Activated CD4-positive, alpha-beta T cell treated with anti-CD3 and anti-CD28 coated beads, Interleukin-2, amount 50 U/mL, for 1 hour (primary cell): ENCODE results near the gene RIN1.
"Not testable (repeated sequence)": the region's sequence is repeated elsewhere in the genome, so short reads cannot be mapped to it uniquely, and the experiment has no call there.

Experiments
- DNase-seq: peaks from one replicate; pipeline ENCODE4 v3.0.0-alpha.2; 2020

Gene RIN1

DNA sequence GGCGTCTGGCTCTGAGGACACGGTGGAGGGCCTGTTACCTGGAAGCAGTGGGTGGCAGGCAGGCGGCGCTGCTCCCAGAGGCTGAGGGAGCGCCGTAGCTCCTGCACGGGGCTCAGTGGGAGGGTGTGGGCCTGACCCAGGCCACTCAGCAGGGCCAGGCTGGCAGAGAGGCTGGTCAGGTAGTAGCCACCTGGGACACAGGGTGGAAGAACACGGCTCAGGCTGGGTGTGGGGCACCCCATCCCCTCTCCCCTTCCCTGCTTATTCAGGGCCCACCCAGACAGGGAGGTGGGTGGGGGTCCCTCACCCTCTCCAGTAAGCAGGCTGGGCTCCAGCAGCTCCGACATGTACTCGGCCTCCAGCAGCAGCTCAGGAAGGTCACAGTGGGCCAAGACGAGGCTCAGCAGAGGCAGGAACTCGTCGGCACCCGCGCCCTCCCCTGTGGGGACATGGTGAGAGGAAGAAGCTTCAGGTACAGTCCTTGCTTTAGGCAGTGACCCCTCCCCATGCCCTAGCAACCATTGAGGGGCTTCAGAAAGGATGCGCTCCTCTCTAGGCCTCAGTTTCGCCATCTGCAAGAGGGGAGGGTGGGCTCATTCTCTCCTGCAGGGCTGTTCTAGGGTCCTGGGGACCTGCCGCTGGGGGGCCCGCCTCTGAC, 2.9 kb downstream of the RIN1 start:
- no peak for DNase-seq

- DNase-seq = no peak
Observed at GRCh38 chr11:66332371-66333219, 3.6 kb downstream of the RIN1 start.

DNA sequence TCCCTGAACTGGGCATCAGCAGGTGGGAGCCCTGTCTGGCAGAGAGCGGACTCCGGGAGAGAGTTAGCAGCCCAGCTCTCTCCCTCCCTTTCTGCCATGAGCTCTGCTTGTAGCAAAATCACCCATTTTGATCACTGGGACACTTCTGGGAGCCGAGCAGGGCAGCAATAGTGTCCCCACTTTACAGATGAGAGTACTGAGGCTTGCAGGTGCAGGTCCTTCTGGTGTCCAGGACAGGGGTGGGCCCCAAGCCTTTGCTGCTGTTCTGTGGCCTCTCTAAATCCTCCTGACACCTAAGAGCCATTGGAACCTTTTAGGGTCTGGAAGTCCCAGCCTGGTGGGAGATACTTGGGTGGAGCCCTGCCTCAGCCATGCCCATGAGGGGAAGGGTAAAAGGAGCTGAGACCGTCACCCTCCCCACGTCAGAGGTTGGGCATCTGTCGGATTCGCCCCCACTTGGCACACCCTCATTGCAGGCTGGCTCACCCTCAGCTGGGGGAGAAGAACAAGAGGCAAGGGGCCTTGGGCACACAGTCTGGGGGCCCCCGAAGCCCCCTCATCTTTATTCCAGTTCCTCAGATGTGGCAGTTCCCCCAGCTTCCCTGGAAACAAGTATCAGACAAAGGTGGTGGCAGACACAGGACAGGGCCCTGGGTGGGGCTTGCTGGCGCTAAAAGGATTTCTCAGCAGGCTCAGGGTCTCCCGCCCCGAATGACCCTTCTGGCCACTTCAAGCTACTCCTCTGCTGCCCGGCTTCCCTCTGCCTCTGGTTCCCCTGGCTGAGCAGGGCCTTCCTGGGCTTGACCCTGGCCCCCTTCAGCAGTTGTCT, 4.5 kb downstream of the RIN1 start:
- no peak for DNase-seq

DNA sequence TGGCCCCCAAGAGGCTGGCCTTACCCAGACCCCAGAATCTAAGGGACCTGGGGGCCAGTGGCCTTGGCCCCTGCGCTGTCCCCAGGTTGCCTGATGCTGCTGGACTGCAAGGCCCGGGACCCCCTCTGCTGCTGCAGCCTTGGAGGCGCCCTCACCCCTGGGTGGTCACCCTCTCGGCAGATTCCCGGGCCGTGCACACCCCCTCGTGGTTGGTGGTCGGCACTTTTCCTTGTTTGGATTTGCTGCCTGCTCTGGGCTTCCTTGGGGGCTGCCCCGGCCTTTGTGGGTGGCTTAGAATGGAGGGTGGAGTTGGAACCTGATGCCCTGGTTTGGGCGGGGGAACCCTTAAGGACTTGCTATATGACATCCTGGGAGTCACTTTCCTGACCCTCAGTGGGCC, 5.3 kb downstream of the RIN1 start:
- DNase-seq = no peak

DNA sequence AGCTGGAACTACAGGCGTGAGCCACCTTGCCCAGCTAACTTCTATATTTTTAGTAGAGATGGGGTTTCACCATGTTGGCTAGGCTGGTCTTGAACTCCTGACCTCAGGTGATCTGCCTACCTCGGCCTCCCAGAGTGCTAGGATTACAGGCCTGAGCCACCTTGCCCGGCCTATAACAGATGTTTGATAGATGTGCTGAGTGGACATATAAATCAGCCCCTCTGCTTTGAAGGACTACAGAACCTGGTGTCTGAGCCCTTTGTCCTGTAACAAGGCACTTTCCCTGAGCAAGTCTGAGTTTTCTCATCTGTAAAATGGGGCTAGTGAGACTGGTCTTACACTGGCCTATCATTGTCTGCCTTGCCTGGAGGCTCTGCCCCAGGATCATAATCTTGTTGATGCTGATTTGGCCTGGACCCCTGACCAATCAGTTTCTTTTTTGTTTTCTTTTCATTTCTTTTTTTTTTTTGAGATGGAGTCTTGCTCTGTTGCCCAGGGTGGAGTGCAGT, 7.0 kb downstream of the RIN1 start:
- DNase-seq = no peak

DNA sequence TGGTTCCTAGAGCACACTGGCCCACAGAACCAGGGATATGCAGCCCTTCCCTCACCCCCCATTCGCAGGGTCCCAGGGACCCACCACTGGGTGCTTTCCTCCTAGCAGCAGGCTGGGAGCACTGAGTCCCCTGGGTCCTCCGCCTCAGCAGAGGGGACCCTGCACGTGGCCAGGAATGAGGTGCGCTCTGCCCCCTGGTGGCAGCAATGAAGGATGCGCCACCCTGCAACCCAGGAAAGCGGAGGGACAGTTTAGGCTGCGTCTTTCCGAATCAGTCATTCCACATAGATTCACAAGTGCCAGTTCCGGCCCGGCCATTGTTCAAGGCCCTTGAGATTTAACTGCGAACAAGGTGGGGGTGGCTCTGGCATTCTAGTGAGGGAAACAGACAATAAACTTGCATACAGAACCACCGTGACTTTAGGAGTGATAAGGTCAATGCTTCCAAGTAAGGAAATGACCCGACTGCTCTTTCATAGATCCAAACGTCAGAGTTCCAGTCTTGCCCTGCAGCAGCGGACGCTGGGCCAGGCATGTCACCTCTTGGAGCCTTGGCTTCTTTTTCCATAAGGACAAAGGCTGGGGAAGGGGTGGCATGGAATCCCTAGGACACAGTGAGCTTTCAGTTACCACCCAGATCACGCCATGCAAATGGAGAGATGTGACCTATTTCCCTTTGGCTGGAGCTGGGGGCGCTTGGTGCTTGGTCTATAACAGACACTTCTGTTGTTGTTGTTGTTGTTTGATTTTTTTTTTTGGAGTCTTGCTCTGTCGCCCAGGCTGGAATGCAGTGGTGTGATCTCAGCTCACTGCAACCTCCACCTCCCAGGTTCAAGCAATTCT, 7.7 kb downstream of the RIN1 start:
- peak; percentile 79 for DNase-seq

GRCh38 chr11:66328031-66328301, 8.3 kb downstream of the RIN1 start:
- no peak for DNase-seq

GRCh38 chr11:66327171-66328030, 8.8 kb downstream of the RIN1 start:
- no peak for DNase-seq

DNA sequence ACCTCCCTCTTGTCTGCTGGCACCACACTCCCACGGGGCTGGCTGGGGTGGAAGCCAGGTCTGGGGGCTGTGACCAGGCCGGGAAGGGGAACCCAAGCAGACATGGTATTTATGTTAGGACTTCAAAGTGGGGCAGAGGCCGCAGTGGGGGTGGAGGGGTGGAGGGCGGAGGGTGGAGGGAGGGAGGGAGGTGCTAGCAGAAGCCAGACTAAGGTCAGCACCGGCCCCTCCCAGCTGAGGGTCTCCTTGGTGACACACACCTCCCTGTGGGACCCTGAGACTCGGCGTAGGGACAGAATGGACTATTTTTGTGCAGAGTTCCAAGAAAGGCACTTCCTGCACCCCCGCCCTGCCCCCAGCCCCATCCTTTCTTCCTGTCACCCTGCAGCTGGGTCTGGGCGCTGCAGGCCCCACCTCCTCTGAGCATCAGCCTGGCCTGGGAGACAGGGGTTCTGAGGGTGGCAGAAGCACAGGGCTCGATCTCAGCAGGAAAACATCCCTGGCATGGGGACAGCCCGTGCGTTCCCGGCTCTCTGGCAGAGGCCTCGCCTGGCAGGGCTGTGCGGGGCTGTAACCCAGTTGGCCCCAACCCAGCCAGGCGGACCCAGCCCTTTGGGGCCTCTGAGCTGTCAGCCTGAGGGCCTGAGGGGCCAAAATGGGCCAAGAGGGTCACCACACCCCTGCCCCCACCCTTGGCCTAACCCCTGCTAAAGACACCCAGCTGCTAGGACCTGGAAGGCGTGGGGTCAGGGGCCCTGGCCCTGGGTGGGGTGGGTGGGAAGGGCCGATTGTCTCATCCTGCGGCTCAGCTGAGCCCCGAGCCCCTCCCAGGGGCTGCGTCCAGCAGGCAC, 9.7 kb downstream of the RIN1 start:
- DNase-seq = no peak

GRCh38 chr11:66325263-66325671, 11.0 kb downstream of the RIN1 start:
- DNase-seq = no peak

DNA sequence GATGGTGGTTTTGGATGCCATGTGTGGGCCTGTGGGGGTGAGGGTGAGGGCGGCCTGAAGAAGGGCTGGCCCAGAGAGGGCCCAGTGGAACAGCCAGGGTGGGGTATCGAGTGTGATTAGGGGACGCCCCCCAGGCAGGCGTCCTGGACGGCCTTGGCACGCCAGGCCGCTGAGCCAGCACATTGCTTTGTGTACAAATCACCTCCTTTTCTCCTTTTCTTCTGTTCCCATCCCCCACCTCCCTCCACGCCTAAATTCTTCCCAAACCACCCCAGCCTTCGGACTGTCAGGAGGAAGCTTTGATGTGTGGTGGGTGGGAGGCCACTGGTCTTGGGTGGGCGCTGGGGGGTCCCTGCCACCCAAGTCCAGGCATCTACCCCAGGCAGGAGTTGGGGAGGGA, 11.6 kb downstream of the RIN1 start:
- no peak for DNase-seq

GRCh38 chr11:66323684-66324083, 12.6 kb downstream of the RIN1 start:
- DNase-seq = no peak

GRCh38 chr11:66322732-66323427, 13.4 kb downstream of the RIN1 start:
- DNase-seq = no peak

DNA sequence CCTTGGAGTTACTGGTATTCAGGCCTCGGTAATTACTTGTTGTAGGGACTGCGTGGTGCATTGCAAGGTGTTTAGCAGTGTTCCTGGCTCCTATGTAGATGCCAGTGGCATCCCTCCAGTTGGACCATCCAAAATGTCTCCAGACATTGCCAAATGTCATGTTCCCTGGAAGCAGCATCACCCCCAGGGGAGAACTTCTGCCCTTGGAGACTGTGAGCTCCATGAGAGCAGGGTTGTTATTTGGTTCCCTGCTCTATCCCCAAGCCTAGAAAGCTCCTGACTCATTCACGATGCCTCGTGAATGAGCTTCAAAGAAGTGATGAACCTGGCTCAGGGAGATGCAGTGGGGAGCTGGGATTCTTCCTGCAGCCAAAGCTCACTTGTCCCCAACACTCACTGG, 14.6 kb downstream of the RIN1 start:
- DNase-seq = no peak

DNA sequence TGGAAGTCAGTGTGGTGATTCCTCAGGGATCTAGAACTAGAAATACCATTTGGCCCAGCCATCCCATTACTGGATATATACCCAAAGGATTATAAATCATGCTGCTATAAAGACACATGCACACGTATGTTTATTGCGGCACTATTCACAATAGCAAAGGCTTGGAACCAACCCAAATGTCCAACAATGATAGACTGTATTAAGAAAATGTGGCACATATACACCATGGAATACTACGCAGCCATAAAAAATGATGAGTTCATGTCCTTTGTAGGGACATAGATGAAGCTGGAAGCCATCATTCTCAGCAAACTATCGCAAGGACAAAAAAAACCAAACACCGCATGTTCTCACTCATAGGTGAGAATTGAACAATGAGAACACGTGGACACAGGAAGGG, 15.5 kb downstream of the RIN1 start:
- not testable (repeated sequence) for DNase-seq

GRCh38 chr11:66320289-66320688, 15.9 kb downstream of the RIN1 start:
- not testable (repeated sequence) for DNase-seq

GRCh38 chr11:66318600-66318970, 17.6 kb downstream of the RIN1 start:
- DNase-seq = no peak

- DNase-seq = peak; percentile 40
Observed at GRCh38 chr11:66317723-66318599, 18.3 kb downstream of the RIN1 start.

- DNase-seq = no peak
Observed at GRCh38 chr11:66317322-66317722, 18.9 kb downstream of the RIN1 start.
